ENCODE data around the gene UBA5. TPM values are rescaled to one million over a fixed set of nuclear protein-coding genes. Genes with fewer than 3 reads are reported as not detected.

The UBA5 gene
- total and polyA plus RNA-seq, 9 of the 15 experiments (the other 6 are each of a cell fraction or from before 2014, with no cell fraction given), result 8.1 to 71.1 (median 29.4) TPM

DNA sequence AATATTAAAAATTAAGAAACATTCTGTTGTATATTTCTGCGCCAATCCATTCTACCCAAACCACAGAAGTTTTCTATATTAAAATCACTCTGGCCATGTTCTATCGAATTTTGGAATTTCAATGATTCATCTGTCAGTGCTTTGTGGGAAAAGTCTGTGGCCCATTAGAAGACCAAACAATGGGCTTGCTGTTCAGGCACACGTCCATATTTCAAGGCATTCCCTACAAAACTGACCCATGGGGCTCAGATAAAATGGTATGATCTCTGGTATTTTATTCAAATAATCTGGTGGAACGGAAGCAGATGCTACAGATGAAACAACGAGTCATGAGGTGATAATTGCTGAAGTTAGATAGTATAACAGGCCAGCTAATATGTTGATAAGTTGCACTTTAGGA, 49.6 kb downstream of the UBA5 start (continued):
- TF ChIP-seq TEAD4 (IDR thresholded peaks at IDR 0.05; ENCODE audit: low read length) (no peak), TEAD4 (CRISPR knock-in tag; IDR thresholded peaks at IDR 0.05; ENCODE audit: borderline replicate concordance) (no peak), SETDB1 (IDR thresholded peaks at IDR 0.05; ENCODE audit: low read length) (no peak), THRAP3 (IDR thresholded peaks at IDR 0.05; ENCODE audit: borderline replicate concordance) (no peak), HEY1 (CRISPR knock-in tag; IDR thresholded peaks at IDR 0.05; ENCODE audit: borderline replicate concordance) (no peak), ZNF133 (CRISPR knock-in tag; IDR thresholded peaks at IDR 0.05) (no peak), SRF (CRISPR knock-in tag; IDR thresholded peaks at IDR 0.05) (no peak), GABPB1 (CRISPR knock-in tag; IDR thresholded peaks at IDR 0.05) (no peak)
- TF ChIP-seq, protein P1, sequence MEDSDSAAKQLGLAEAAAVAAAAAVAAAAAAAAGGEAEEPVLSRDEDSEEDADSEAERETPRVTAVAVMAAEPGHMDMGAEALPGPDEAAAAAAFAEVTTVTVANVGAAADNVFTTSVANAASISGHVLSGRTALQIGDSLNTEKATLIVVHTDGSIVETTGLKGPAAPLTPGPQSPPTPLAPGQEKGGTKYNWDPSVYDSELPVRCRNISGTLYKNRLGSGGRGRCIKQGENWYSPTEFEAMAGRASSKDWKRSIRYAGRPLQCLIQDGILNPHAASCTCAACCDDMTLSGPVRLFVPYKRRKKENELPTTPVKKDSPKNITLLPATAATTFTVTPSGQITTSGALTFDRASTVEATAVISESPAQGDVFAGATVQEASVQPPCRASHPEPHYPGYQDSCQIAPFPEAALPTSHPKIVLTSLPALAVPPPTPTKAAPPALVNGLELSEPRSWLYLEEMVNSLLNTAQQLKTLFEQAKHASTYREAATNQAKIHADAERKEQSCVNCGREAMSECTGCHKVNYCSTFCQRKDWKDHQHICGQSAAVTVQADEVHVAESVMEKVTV (CRISPR knock-in tag; IDR thresholded peaks at IDR 0.05), result no peak

DNA sequence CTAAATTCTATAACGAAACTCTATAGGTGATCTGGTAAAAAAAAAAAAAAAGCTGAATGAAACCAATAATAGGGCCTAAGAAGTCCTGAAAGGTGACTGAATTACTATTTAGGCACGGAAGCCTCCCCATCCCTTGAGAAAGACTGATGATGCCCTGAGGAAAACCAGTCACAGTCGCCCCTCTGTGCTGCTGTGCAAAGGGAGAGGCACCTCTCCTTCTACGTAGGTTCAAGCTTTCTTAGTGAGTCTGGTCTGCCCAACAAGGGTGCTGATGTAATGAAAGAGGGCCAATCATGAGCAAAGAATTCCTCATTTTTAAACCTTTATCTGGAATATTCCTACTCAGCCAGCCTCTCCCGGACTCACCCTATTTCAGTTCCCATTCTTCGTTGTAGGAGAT, 50.2 kb downstream of the UBA5 start:
- H4K20me1 ChIP-seq (replicated peaks; ENCODE audit: control insufficient read depth, insufficient read depth, low read length), result no peaks in the 10 kb centered on the region
- intact Hi-C loops (cut with micrococcal nuclease), result no loop called here
- no TSS peak for BruUV-seq (replicated peaks)
- ChIA-PET POLR2A (interaction anchor here (1.1 kb wide), 1 partner anchor 10 kb away, joined by 4 read pairs; no protein-coding TSS in a partner anchor), CTCF (ENCODE audit: low intra/inter-chr PET ratio) (no interaction called here)
- H3K79me2 ChIP-seq (ENCODE audit: control insufficient read depth, insufficient read depth, low read length), result no peaks in the 10 kb centered on the region
- no peaks in the 10 kb centered on the region for H3K9me3 ChIP-seq (replicated peaks; ENCODE audit: control insufficient read depth, insufficient read depth, low read depth, low read length)
- H3K27ac ChIP-seq (ENCODE audit: extremely low read depth, low read depth, low read length), result no peak overlapping the region
- ATAC-seq (no peak), DNase-seq (ENCODE audit: extremely low read depth in 1 of 4, low spot score in 3 of 4) (no peak), FAIRE-seq (no peak)
- no peaks in the 10 kb centered on the region for H3K9me1 ChIP-seq (ENCODE audit: control insufficient read depth, insufficient read depth, low read length)
- H3K27me3 ChIP-seq (ENCODE audit: control insufficient read depth in 2 of 2, insufficient read depth in 2 of 2, low read length in 2 of 2), result no peaks in the 10 kb centered on the region
- no peak overlapping the region for H3K9ac ChIP-seq (ENCODE audit: insufficient read depth in 1 of 2, low read depth in 2 of 2, low read length in 2 of 2)
- H3K4me1 ChIP-seq (replicated peaks in 1 of 2; ENCODE audit: control insufficient read depth in 2 of 2, insufficient read depth in 2 of 2, low read length in 2 of 2), result no peaks in the 10 kb centered on the region
- H3K4me2 ChIP-seq (ENCODE audit: insufficient read depth, low read length), result no peak overlapping the region
- TF ChIP-seq ZNF324 (CRISPR knock-in tag; IDR thresholded peaks at IDR 0.05), result no peak
- TF ChIP-seq CHD2 (IDR thresholded peaks at IDR 0.05; ENCODE audit: low read depth, low read length), result no peak
- TF ChIP-seq, protein P2, sequence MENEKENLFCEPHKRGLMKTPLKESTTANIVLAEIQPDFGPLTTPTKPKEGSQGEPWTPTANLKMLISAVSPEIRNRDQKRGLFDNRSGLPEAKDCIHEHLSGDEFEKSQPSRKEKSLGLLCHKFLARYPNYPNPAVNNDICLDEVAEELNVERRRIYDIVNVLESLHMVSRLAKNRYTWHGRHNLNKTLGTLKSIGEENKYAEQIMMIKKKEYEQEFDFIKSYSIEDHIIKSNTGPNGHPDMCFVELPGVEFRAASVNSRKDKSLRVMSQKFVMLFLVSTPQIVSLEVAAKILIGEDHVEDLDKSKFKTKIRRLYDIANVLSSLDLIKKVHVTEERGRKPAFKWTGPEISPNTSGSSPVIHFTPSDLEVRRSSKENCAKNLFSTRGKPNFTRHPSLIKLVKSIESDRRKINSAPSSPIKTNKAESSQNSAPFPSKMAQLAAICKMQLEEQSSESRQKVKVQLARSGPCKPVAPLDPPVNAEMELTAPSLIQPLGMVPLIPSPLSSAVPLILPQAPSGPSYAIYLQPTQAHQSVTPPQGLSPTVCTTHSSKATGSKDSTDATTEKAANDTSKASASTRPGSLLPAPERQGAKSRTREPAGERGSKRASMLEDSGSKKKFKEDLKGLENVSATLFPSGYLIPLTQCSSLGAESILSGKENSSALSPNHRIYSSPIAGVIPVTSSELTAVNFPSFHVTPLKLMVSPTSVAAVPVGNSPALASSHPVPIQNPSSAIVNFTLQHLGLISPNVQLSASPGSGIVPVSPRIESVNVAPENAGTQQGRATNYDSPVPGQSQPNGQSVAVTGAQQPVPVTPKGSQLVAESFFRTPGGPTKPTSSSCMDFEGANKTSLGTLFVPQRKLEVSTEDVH (IDR thresholded peaks at IDR 0.05; ENCODE audit: low read depth, partially characterized antibody), result no peak
- TF ChIP-seq, protein P3, sequence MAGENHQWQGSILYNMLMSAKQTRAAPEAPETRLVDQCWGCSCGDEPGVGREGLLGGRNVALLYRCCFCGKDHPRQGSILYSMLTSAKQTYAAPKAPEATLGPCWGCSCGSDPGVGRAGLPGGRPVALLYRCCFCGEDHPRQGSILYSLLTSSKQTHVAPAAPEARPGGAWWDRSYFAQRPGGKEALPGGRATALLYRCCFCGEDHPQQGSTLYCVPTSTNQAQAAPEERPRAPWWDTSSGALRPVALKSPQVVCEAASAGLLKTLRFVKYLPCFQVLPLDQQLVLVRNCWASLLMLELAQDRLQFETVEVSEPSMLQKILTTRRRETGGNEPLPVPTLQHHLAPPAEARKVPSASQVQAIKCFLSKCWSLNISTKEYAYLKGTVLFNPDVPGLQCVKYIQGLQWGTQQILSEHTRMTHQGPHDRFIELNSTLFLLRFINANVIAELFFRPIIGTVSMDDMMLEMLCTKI (IDR thresholded peaks at IDR 0.05; ENCODE audit: partially characterized antibody), result no peak
- no peak overlapping the region for H2AFZ ChIP-seq (ENCODE audit: low read depth, low read length)
- in situ Hi-C loops (cut with MboI), result no loop called here
- 84% methylated on average over 4 of the region's 6 CpGs for WGBS (ENCODE audit: insufficient coverage, low coverage, missing lambda C conversion rate)
- no peak overlapping the region for H3K4me3 ChIP-seq
- H3K36me3 ChIP-seq (ENCODE audit: control insufficient read depth, insufficient read depth, low read length), result 0 out of 3 replicates have a peak, but pooled peaks cover 3% of the 10 kb centered on the region

Measured in K562 (cell line).